Measurements from ENCODE around the gene PFDN1. TPM values are rescaled to one million over a fixed set of nuclear protein-coding genes. Genes with fewer than 3 reads are reported as not detected.

Gene PFDN1
- total RNA-seq, 2 donors from 2014 or later: 56.3 to 57.9 TPM

- no peaks in the 10 kb centered on the region for H3K27me3 Mint-ChIP-seq (ENCODE audit: low read depth)
- H3K9me3 Mint-ChIP-seq: peaks cover 0 to 2% of the 10 kb centered on the region in 2 donors
- DNase-seq (no peak), ATAC-seq (replicated peaks in 1 of 2) (no peak)
- no peak overlapping the region for H3K27ac Mint-ChIP-seq
- no peaks in the 10 kb centered on the region for H3K4me1 Mint-ChIP-seq (ENCODE audit: low read depth)
- peaks cover 0 to 1% of the 10 kb centered on the region in 2 donors for H3K36me3 Mint-ChIP-seq (ENCODE audit: insufficient read depth in 2 of 2)
- no peak overlapping the region for H3K4me3 Mint-ChIP-seq
Observed at GRCh38 chr5:140196115-140196814, 106.6 kb downstream of the PFDN1 start.

Other genes starting within 250 kb of the PFDN1 start
- 10 to 100 TPM; 11.9 to 14.2 TPM for gene PURA, start 189.0 kb downstream of the PFDN1 start, total RNA-seq
- gene IGIP, start 177.2 kb downstream of the PFDN1 start, total RNA-seq: 1 to 10 TPM; 5.5 to 6.5 TPM
- gene CYSTM1, start 127.9 kb downstream of the PFDN1 start, total RNA-seq: 10 to 100 TPM; 15.3 to 18.9 TPM
- gene HBEGF, start 43.5 kb upstream of the PFDN1 start, total RNA-seq: 10 to 100 TPM in 1 of 2 donors, 1 to 10 TPM in 1; 9.6 to 13.6 TPM
- under 1 TPM; 0.07 to 0.56 TPM for gene SLC4A9, start 57.1 kb upstream of the PFDN1 start, total RNA-seq
- gene ANKHD1, start 98.7 kb upstream of the PFDN1 start, total RNA-seq: 100 to 1,000 TPM; 122 to 140 TPM
- gene EIF4EBP3, start 244.6 kb upstream of the PFDN1 start, total RNA-seq: 10 to 100 TPM; 14.4 to 16.8 TPM